ENCODE results near the gene ELAC2. TPM values are rescaled to one million over a fixed set of nuclear protein-coding genes. Genes with fewer than 3 reads are reported as not detected.

The ELAC2 gene
- total RNA-seq, 1 experiment from 2014 or later: 38.9 TPM

- H3K4me3 Mint-ChIP-seq (ENCODE audit: unreplicated experiment): no peak overlapping the region
- no TSS peak for BruUV-seq (replicated peaks)
- intact Hi-C loops (cut with micrococcal nuclease; ENCODE audit: unreplicated experiment): no loop called here
Observed at GRCh38 chr17:13025258-13025627, 7.4 kb upstream of the ELAC2 start.

GRCh38 chr17:13024526-13025257 lies 6.9 kb upstream of the ELAC2 start:
- CTCF ChIA-PET: no interaction called here
- no TSS peak for BruUV-seq (replicated peaks)
- H3K27me3 Mint-ChIP-seq (ENCODE audit: insufficient read depth, unreplicated experiment): no peaks in the 10 kb centered on the region
- Histone ChIP-seq H3K4me3 (ENCODE audit: low read depth, low read length) (0 out of 2 replicates have a peak overlapping the region, but pooled peaks have one; percentile 14), H3K36me3 (ENCODE audit: control insufficient read depth, insufficient read depth, low read length) (no peaks in the 10 kb centered on the region), H3K4me1 (no peaks in the 10 kb centered on the region), H3K9me3 (no peaks in the 10 kb centered on the region), H3K27me3 (replicated peaks; ENCODE audit: control insufficient read depth, insufficient read depth, low read length) (no peaks in the 10 kb centered on the region)
- TF ChIP-seq, protein P1, sequence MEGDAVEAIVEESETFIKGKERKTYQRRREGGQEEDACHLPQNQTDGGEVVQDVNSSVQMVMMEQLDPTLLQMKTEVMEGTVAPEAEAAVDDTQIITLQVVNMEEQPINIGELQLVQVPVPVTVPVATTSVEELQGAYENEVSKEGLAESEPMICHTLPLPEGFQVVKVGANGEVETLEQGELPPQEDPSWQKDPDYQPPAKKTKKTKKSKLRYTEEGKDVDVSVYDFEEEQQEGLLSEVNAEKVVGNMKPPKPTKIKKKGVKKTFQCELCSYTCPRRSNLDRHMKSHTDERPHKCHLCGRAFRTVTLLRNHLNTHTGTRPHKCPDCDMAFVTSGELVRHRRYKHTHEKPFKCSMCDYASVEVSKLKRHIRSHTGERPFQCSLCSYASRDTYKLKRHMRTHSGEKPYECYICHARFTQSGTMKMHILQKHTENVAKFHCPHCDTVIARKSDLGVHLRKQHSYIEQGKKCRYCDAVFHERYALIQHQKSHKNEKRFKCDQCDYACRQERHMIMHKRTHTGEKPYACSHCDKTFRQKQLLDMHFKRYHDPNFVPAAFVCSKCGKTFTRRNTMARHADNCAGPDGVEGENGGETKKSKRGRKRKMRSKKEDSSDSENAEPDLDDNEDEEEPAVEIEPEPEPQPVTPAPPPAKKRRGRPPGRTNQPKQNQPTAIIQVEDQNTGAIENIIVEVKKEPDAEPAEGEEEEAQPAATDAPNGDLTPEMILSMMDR (IDR thresholded peaks at IDR 0.05; ENCODE audit: insufficient read depth in 1 of 2, low read depth in 1 of 2, low read length in 1 of 2, severe bottlenecking in 1 of 2, unreplicated experiment in 1 of 2): peak; percentile 63 to 85
- H3K4me3 Mint-ChIP-seq (ENCODE audit: unreplicated experiment): peak overlapping the region; percentile 54
- H3K27ac Mint-ChIP-seq (ENCODE audit: unreplicated experiment): no peak overlapping the region
- no peaks in the 10 kb centered on the region for H3K9me3 Mint-ChIP-seq (ENCODE audit: unreplicated experiment)
- POLR2A ChIA-PET: no interaction called here
- intact Hi-C loops (cut with micrococcal nuclease; ENCODE audit: unreplicated experiment): no loop called here
- H3K36me3 Mint-ChIP-seq (ENCODE audit: insufficient read depth, unreplicated experiment): no peaks in the 10 kb centered on the region
- H3K4me1 Mint-ChIP-seq (ENCODE audit: low read depth, unreplicated experiment): no peaks in the 10 kb centered on the region
- DNase-seq: peak; percentile 41 to 69

More at GRCh38 chr17:13025258-13025627, 7.4 kb upstream of the ELAC2 start:
- Histone ChIP-seq H3K4me1 (no peaks in the 10 kb centered on the region), H3K9me3 (no peaks in the 10 kb centered on the region), H3K4me3 (ENCODE audit: low read depth, low read length) (no peak overlapping the region), H3K27me3 (replicated peaks; ENCODE audit: control insufficient read depth, insufficient read depth, low read length) (no peaks in the 10 kb centered on the region), H3K36me3 (ENCODE audit: control insufficient read depth, insufficient read depth, low read length) (no peaks in the 10 kb centered on the region)
- ChIA-PET POLR2A (no interaction called here), CTCF (no interaction called here)
- H3K27ac Mint-ChIP-seq (ENCODE audit: unreplicated experiment): no peak overlapping the region
- DNase-seq: no peak
- H3K4me1 Mint-ChIP-seq (ENCODE audit: low read depth, unreplicated experiment): no peaks in the 10 kb centered on the region
- H3K27me3 Mint-ChIP-seq (ENCODE audit: insufficient read depth, unreplicated experiment): no peaks in the 10 kb centered on the region
- TF ChIP-seq, protein P1 (IDR thresholded peaks at IDR 0.05; ENCODE audit: insufficient read depth in 1 of 2, low read depth in 1 of 2, low read length in 1 of 2, severe bottlenecking in 1 of 2, unreplicated experiment in 1 of 2): no peak
- H3K9me3 Mint-ChIP-seq (ENCODE audit: unreplicated experiment): no peaks in the 10 kb centered on the region
- H3K36me3 Mint-ChIP-seq (ENCODE audit: insufficient read depth, unreplicated experiment): no peaks in the 10 kb centered on the region

- Mint-ChIP-seq H3K27me3 (ENCODE audit: insufficient read depth, unreplicated experiment) (no peaks in the 10 kb centered on the region), H3K36me3 (ENCODE audit: insufficient read depth, unreplicated experiment) (no peaks in the 10 kb centered on the region), H3K27ac (ENCODE audit: unreplicated experiment) (no peak overlapping the region), H3K9me3 (ENCODE audit: unreplicated experiment) (no peaks in the 10 kb centered on the region), H3K4me3 (ENCODE audit: unreplicated experiment) (peak overlapping the region; percentile 54), H3K4me1 (ENCODE audit: low read depth, unreplicated experiment) (no peaks in the 10 kb centered on the region)
- TF ChIP-seq, protein P1 (IDR thresholded peaks at IDR 0.05; ENCODE audit: insufficient read depth in 1 of 2, low read depth in 1 of 2, low read length in 1 of 2, severe bottlenecking in 1 of 2, unreplicated experiment in 1 of 2): no peak
- intact Hi-C loops (cut with micrococcal nuclease; ENCODE audit: unreplicated experiment): no loop called here
- POLR2A ChIA-PET: no interaction called here
- no peaks in the 10 kb centered on the region for H3K27me3 ChIP-seq (replicated peaks; ENCODE audit: control insufficient read depth, insufficient read depth, low read length)
- CTCF ChIA-PET: no interaction called here
- no peak for DNase-seq
- H3K4me1 ChIP-seq: no peaks in the 10 kb centered on the region
- H3K4me3 ChIP-seq (ENCODE audit: low read depth, low read length): no peak overlapping the region
- H3K9me3 ChIP-seq: no peaks in the 10 kb centered on the region
- no TSS peak for BruUV-seq (replicated peaks)
- H3K36me3 ChIP-seq (ENCODE audit: control insufficient read depth, insufficient read depth, low read length): no peaks in the 10 kb centered on the region
Observed at GRCh38 chr17:13024016-13024415, 6.2 kb upstream of the ELAC2 start.

Measured in Caco-2 (cell line).